ENCODE data around the gene GSTA1.
"Not testable (repeated sequence)": the region's sequence is repeated elsewhere in the genome, so short reads cannot be mapped to it uniquely, and the experiment has no call there.

The GSTA1 gene

DNA sequence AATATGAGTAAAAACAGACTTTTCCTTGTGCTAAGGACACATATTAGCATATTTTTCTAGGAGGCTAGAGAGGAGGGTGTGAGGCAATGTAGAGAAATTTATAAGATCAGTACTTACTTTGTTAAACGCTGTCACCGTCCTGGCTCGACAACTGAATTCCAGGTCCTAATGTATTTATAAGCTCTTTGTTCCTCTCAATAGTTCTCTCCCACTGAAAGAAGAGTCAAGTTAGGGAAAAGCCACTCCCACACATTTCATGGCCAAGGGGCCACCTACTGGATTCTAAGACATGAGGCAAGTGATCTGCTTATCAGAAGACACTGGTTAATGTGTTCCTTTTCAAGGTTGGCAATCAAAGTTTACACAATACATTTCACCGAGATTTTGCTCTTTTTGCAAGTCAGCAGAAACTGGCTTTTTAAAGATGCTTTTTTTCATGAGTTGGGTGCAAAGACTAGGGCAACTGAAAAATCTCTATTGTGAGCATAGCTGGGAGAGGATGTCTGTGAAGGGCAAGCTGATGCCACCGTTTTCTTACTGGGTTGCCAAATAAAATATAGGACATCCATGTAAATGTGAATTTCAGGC, at the start of gene GSTA1:
Gene GSTA1, minus strand, starts transcription at position 149 of the 588 bp plus-strand sequence. CDS start 4,549 bp downstream, outside the sequence.
- H3K36me3 ChIP-seq (replicated peaks); H3K27ac ChIP-seq; in situ Hi-C loops (cut with HindIII; ENCODE audit: low pct_ligation_motif_present, low sequenced_read_pairs); DNase-seq; H3K4me3 ChIP-seq (ENCODE audit: low read depth, low read length); H3K27me3 ChIP-seq (replicated peaks): not testable (repeated sequence)

GRCh38 chr6:52849137-52849536, 45.5 kb upstream of the GSTA1 start:
- Histone ChIP-seq H3K27me3 (replicated peaks) (no peaks in the 10 kb centered on the region), H3K36me3 (replicated peaks) (no peaks in the 10 kb centered on the region), H3K4me3 (ENCODE audit: low read depth, low read length) (no peak overlapping the region), H3K27ac (no peak overlapping the region)
- TF ChIP-seq, protein P1, sequence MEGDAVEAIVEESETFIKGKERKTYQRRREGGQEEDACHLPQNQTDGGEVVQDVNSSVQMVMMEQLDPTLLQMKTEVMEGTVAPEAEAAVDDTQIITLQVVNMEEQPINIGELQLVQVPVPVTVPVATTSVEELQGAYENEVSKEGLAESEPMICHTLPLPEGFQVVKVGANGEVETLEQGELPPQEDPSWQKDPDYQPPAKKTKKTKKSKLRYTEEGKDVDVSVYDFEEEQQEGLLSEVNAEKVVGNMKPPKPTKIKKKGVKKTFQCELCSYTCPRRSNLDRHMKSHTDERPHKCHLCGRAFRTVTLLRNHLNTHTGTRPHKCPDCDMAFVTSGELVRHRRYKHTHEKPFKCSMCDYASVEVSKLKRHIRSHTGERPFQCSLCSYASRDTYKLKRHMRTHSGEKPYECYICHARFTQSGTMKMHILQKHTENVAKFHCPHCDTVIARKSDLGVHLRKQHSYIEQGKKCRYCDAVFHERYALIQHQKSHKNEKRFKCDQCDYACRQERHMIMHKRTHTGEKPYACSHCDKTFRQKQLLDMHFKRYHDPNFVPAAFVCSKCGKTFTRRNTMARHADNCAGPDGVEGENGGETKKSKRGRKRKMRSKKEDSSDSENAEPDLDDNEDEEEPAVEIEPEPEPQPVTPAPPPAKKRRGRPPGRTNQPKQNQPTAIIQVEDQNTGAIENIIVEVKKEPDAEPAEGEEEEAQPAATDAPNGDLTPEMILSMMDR (IDR thresholded peaks at IDR 0.05; ENCODE audit: low read depth, low read length, missing control alignments): no peak
- in situ Hi-C loops (cut with HindIII; ENCODE audit: low pct_ligation_motif_present, low sequenced_read_pairs): no loop called here
- no peak for DNase-seq

- in situ Hi-C loops (cut with HindIII; ENCODE audit: low pct_ligation_motif_present, low sequenced_read_pairs): no loop called here
- Histone ChIP-seq H3K36me3 (replicated peaks) (no peaks in the 10 kb centered on the region), H3K4me3 (ENCODE audit: low read depth, low read length) (no peak overlapping the region), H3K27me3 (replicated peaks) (no peaks in the 10 kb centered on the region), H3K27ac (no peak overlapping the region)
- TF ChIP-seq, protein P1 (IDR thresholded peaks at IDR 0.05; ENCODE audit: low read depth, low read length, missing control alignments): no peak
- no peak for DNase-seq
These were observed 42.4 kb upstream of the GSTA1 start for GRCh38 chr6:52846002-52846401.

DNA sequence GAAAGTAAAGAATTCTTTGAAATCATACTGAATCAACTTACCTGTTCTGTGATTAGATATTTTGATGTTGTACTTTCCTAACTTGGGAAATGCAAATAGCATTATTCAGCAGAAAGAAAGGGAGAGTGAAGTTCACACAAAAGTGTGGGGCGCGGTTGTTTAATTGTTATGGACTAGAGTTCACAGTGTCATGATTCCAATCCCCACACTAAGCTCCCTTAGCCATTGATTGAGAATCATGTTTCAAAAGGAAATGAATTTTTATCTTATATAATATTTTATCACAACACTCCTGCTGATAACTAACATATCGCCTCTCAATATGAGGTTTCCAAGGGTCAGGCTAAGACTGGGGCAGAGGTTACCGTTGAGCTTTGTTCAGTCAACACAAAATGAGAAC, 40.0 kb upstream of the GSTA1 start:
- TF ChIP-seq, protein P1 (IDR thresholded peaks at IDR 0.05; ENCODE audit: low read depth, low read length, missing control alignments): no peak
- in situ Hi-C loops (cut with HindIII; ENCODE audit: low pct_ligation_motif_present, low sequenced_read_pairs): no loop called here
- H3K27ac ChIP-seq: no peak overlapping the region
- DNase-seq: no peak
- H3K36me3 ChIP-seq (replicated peaks): no peaks in the 10 kb centered on the region
- H3K4me3 ChIP-seq (ENCODE audit: low read depth, low read length): no peak overlapping the region
- H3K27me3 ChIP-seq (replicated peaks): no peaks in the 10 kb centered on the region

GRCh38 chr6:52840763-52841585, 37.4 kb upstream of the GSTA1 start, which contains the start of gene GSTA5:
TSS of gene GSTA5 (minus strand) at chr6:52840813.
- H3K27ac ChIP-seq: no peak within 1 kb of the TSS
- TF ChIP-seq, protein P1 (IDR thresholded peaks at IDR 0.05; ENCODE audit: low read depth, low read length, missing control alignments): no peak
- H3K4me3 ChIP-seq (ENCODE audit: low read depth, low read length): no peak within 1 kb of the TSS
- no peaks in the 10 kb centered on the region for H3K27me3 ChIP-seq (replicated peaks)
- no peak for DNase-seq
- in situ Hi-C loops (cut with HindIII; ENCODE audit: low pct_ligation_motif_present, low sequenced_read_pairs): no loop called here
- H3K36me3 ChIP-seq (replicated peaks): no peaks in the 10 kb centered on the region

Data from brain microvascular endothelial cell (primary cell).